Posterior cingulate gyrus (tissue), 11 donors: Measurements from ENCODE around the gene YBX1.
"Not testable (repeated sequence)": the region's sequence is repeated elsewhere in the genome, so short reads cannot be mapped to it uniquely, and the experiment has no call there.

Source experiments
- DNase-seq, 10 donors: peaks; one replicate each; pipeline versions ENCODE4 v3.0.0 to v3.0.0-alpha.2; 2020 to 2021; ENCODE audit warnings: mixed read lengths in 3 of 10
- intact Hi-C: fragments of 100-400 bp; cut with DNase I; formaldehyde crosslinking; loops from one replicate; pipeline ENCODE4 v1.15.1; 2023

The YBX1 gene

GRCh38 chr1:42684139-42684538 lies 1.9 kb downstream of the YBX1 start:
- DNase-seq = no peak
- intact Hi-C loops = loop anchor here (10.0 kb wide), 2 partner anchors 61 to 349 kb away; partner anchors contain the start of genes CLDN19 and FOXJ3

GRCh38 chr1:42686418-42686817 lies 4.2 kb downstream of the YBX1 start:
- no peak for DNase-seq
- intact Hi-C loops = loop anchor here (10.0 kb wide), 2 partner anchors 58 to 352 kb away; partner anchors contain the start of genes CLDN19 and FOXJ3

GRCh38 chr1:42689912-42690311 lies 7.7 kb downstream of the YBX1 start:
- no peak for DNase-seq
- intact Hi-C loops = loop anchor here (10.0 kb wide), 2 partner anchors 55 to 355 kb away; partner anchors contain the start of genes CLDN19 and FOXJ3

GRCh38 chr1:42690477-42691156 lies 8.4 kb downstream of the YBX1 start:
- DNase-seq = no peak
- intact Hi-C loops = no loop called here

- intact Hi-C loops = no loop called here
- no peak for DNase-seq
Measured at GRCh38 chr1:42691157-42691498, 8.9 kb downstream of the YBX1 start.

GRCh38 chr1:42692461-42692860 lies 10.2 kb downstream of the YBX1 start:
- intact Hi-C loops = no loop called here
- no peak for DNase-seq

- DNase-seq = no peak
- intact Hi-C loops = no loop called here
Measured at GRCh38 chr1:42692911-42693310, 10.7 kb downstream of the YBX1 start.

GRCh38 chr1:42698081-42698813 lies 16.0 kb downstream of the YBX1 start:
- intact Hi-C loops = no loop called here
- DNase-seq = no peak

- DNase-seq = no peak
- intact Hi-C loops = no loop called here
Measured at GRCh38 chr1:42700006-42700405, 17.8 kb downstream of the YBX1 start.

- DNase-seq = no peak
- intact Hi-C loops = no loop called here
Measured at GRCh38 chr1:42703888-42704464, 21.8 kb downstream of the YBX1 start.

- intact Hi-C loops, DNase-seq: not testable (repeated sequence)
Measured at GRCh38 chr1:42712808-42713207, 30.6 kb downstream of the YBX1 start.

GRCh38 chr1:42713293-42713692 lies 31.1 kb downstream of the YBX1 start:
- no peak for DNase-seq
- intact Hi-C loops = no loop called here

GRCh38 chr1:42714441-42714840 lies 32.2 kb downstream of the YBX1 start:
- DNase-seq, intact Hi-C loops: not testable (repeated sequence)

- DNase-seq = no peak
- intact Hi-C loops = no loop called here
Measured at GRCh38 chr1:42720868-42721267, 38.6 kb downstream of the YBX1 start.

- no peak for DNase-seq
- intact Hi-C loops = no loop called here
Measured at GRCh38 chr1:42721926-42722325, 39.7 kb downstream of the YBX1 start.

- intact Hi-C loops, DNase-seq: not testable (repeated sequence)
Measured at GRCh38 chr1:42722403-42722802, 40.2 kb downstream of the YBX1 start.

GRCh38 chr1:42723511-42723910 lies 41.3 kb downstream of the YBX1 start:
- DNase-seq = no peak
- intact Hi-C loops = no loop called here

- intact Hi-C loops, DNase-seq: not testable (repeated sequence)
Measured at GRCh38 chr1:42725820-42726219, 43.6 kb downstream of the YBX1 start.

- intact Hi-C loops = no loop called here
- no peak for DNase-seq
Measured at GRCh38 chr1:42730002-42730401, 47.8 kb downstream of the YBX1 start.

- intact Hi-C loops = no loop called here
- no peak for DNase-seq
Measured at GRCh38 chr1:42730988-42731387, 48.8 kb downstream of the YBX1 start.

GRCh38 chr1:42731585-42731984 lies 49.4 kb downstream of the YBX1 start:
- intact Hi-C loops = no loop called here
- DNase-seq = no peak
